Measurements from ENCODE around the gene PEAK3. TPM values are rescaled to one million over a fixed set of nuclear protein-coding genes. Genes with fewer than 3 reads are reported as not detected.

The PEAK3 gene
- total RNA-seq, 1 donor from 2014 or later: 0.50 TPM

- DNase-seq (ENCODE audit: low spot score): no peak
- no peak overlapping the region for H3K27ac Mint-ChIP-seq (ENCODE audit: unreplicated experiment)
- TF ChIP-seq CTCF (IDR thresholded peaks at IDR 0.05): no peak
- peaks cover 13% of the 10 kb centered on the region for H3K27me3 Mint-ChIP-seq (ENCODE audit: low read depth)
- peak overlapping the region; percentile 16 for H3K4me3 Mint-ChIP-seq (ENCODE audit: unreplicated experiment)
- H3K9me3 Mint-ChIP-seq (ENCODE audit: low read depth): no peaks in the 10 kb centered on the region
- H3K36me3 Mint-ChIP-seq (ENCODE audit: low read depth): no peaks in the 10 kb centered on the region
- peaks cover 24% of the 10 kb centered on the region for H3K4me1 Mint-ChIP-seq (ENCODE audit: low read depth)
Measured at GRCh38 chr19:2290441-2291184, 8.6 kb upstream of the PEAK3 start.

- Mint-ChIP-seq H3K9me3 (ENCODE audit: low read depth) (no peaks in the 10 kb centered on the region), H3K27me3 (ENCODE audit: low read depth) (peaks cover 13% of the 10 kb centered on the region)
- DNase-seq (ENCODE audit: low spot score): no peak
Measured at GRCh38 chr19:2289714-2290435, 7.9 kb upstream of the PEAK3 start.

GRCh38 chr19:2288818-2289713 lies 7.1 kb upstream of the PEAK3 start:
- Mint-ChIP-seq H3K9me3 (ENCODE audit: low read depth) (no peaks in the 10 kb centered on the region), H3K4me1 (ENCODE audit: low read depth) (peaks cover 8% of the 10 kb centered on the region), H3K27ac (ENCODE audit: unreplicated experiment) (no peak overlapping the region), H3K4me3 (ENCODE audit: unreplicated experiment) (peak overlapping the region; percentile 2), H3K27me3 (ENCODE audit: low read depth) (peaks cover 13% of the 10 kb centered on the region), H3K36me3 (ENCODE audit: low read depth) (no peaks in the 10 kb centered on the region)
- TF ChIP-seq CTCF (IDR thresholded peaks at IDR 0.05): no peak
- DNase-seq (ENCODE audit: low spot score): no peak

More at GRCh38 chr19:2289714-2290435, 7.9 kb upstream of the PEAK3 start:
- Mint-ChIP-seq H3K27ac (ENCODE audit: unreplicated experiment) (no peak overlapping the region), H3K36me3 (ENCODE audit: low read depth) (no peaks in the 10 kb centered on the region), H3K4me3 (ENCODE audit: unreplicated experiment) (peak overlapping the region; percentile 57), H3K4me1 (ENCODE audit: low read depth) (peaks cover 17% of the 10 kb centered on the region)
- TF ChIP-seq CTCF (IDR thresholded peaks at IDR 0.05): no peak

GRCh38 chr19:2288338-2288817 lies 6.4 kb upstream of the PEAK3 start:
- Mint-ChIP-seq H3K27me3 (ENCODE audit: low read depth) (peaks cover 13% of the 10 kb centered on the region), H3K27ac (ENCODE audit: unreplicated experiment) (no peak overlapping the region), H3K4me1 (ENCODE audit: low read depth) (peaks cover 5% of the 10 kb centered on the region), H3K4me3 (ENCODE audit: unreplicated experiment) (no peak overlapping the region), H3K36me3 (ENCODE audit: low read depth) (no peaks in the 10 kb centered on the region), H3K9me3 (ENCODE audit: low read depth) (no peaks in the 10 kb centered on the region)
- TF ChIP-seq CTCF (IDR thresholded peaks at IDR 0.05): no peak
- DNase-seq (ENCODE audit: low spot score): no peak
